ENCODE results near the gene ADGRL1.
"Not testable (repeated sequence)": the region's sequence is repeated elsewhere in the genome, so short reads cannot be mapped to it uniquely, and the experiment has no call there.

- not testable (repeated sequence) for TF ChIP-seq TCF7 (IDR thresholded peaks at IDR 0.05; ENCODE audit: borderline replicate concordance); BRCA1 (IDR thresholded peaks at IDR 0.05; ENCODE audit: low read depth, low read length); PKNOX1 (IDR thresholded peaks at IDR 0.05); POLR2AphosphoS5 (IDR thresholded peaks at IDR 0.05; ENCODE audit: low read length); POLR2A (IDR thresholded peaks at IDR 0.05; ENCODE audit: low read depth, low read length); MEF2A (IDR thresholded peaks at IDR 0.05; ENCODE audit: insufficient read depth, low read depth, low read length); JUND (IDR thresholded peaks at IDR 0.05; ENCODE audit: low read depth, low read length); PAX8 (IDR thresholded peaks at IDR 0.05); FOXK2 (IDR thresholded peaks at IDR 0.05); RAD21 (IDR thresholded peaks at IDR 0.05; ENCODE audit: insufficient read depth, low read depth, low read length); EZH2 (IDR thresholded peaks at IDR 0.05; ENCODE audit: borderline replicate concordance, control insufficient read depth, low read depth, low read length); FOXM1 (IDR thresholded peaks at IDR 0.05; ENCODE audit: low read depth, low read length)
- TF ChIP-seq, protein P1, sequence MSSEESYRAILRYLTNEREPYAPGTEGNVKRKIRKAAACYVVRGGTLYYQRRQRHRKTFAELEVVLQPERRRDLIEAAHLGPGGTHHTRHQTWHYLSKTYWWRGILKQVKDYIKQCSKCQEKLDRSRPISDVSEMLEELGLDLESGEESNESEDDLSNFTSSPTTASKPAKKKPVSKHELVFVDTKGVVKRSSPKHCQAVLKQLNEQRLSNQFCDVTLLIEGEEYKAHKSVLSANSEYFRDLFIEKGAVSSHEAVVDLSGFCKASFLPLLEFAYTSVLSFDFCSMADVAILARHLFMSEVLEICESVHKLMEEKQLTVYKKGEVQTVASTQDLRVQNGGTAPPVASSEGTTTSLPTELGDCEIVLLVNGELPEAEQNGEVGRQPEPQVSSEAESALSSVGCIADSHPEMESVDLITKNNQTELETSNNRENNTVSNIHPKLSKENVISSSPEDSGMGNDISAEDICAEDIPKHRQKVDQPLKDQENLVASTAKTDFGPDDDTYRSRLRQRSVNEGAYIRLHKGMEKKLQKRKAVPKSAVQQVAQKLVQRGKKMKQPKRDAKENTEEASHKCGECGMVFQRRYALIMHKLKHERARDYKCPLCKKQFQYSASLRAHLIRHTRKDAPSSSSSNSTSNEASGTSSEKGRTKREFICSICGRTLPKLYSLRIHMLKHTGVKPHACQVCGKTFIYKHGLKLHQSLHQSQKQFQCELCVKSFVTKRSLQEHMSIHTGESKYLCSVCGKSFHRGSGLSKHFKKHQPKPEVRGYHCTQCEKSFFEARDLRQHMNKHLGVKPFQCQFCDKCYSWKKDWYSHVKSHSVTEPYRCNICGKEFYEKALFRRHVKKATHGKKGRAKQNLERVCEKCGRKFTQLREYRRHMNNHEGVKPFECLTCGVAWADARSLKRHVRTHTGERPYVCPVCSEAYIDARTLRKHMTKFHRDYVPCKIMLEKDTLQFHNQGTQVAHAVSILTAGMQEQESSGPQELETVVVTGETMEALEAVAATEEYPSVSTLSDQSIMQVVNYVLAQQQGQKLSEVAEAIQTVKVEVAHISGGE (CRISPR knock-in tag; IDR thresholded peaks at IDR 0.05), result not testable (repeated sequence)
- TF ChIP-seq, protein P2, sequence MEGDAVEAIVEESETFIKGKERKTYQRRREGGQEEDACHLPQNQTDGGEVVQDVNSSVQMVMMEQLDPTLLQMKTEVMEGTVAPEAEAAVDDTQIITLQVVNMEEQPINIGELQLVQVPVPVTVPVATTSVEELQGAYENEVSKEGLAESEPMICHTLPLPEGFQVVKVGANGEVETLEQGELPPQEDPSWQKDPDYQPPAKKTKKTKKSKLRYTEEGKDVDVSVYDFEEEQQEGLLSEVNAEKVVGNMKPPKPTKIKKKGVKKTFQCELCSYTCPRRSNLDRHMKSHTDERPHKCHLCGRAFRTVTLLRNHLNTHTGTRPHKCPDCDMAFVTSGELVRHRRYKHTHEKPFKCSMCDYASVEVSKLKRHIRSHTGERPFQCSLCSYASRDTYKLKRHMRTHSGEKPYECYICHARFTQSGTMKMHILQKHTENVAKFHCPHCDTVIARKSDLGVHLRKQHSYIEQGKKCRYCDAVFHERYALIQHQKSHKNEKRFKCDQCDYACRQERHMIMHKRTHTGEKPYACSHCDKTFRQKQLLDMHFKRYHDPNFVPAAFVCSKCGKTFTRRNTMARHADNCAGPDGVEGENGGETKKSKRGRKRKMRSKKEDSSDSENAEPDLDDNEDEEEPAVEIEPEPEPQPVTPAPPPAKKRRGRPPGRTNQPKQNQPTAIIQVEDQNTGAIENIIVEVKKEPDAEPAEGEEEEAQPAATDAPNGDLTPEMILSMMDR (IDR thresholded peaks at IDR 0.05 in 2 of 3, conservative IDR thresholded peaks at IDR 0.05 in 1 of 3; ENCODE audit: control insufficient read depth in 2 of 3, extremely low read depth in 1 of 3, insufficient read depth in 1 of 3, low read depth in 3 of 3, low read length in 3 of 3), result not testable (repeated sequence)
Observed at GRCh38 chr19:14208496-14208895, 2.5 kb upstream of the ADGRL1 start.

Data from GM12878 (cell line).